ENCODE results near the gene NKAPL.

- TF ChIP-seq CTCF (IDR thresholded peaks at IDR 0.05; ENCODE audit: extremely low read depth in 1 of 2, insufficient read depth in 1 of 2, low read depth in 1 of 2, low read length in 2 of 2) (no peak), POLR2A (IDR thresholded peaks at IDR 0.05; ENCODE audit: low read depth, low read length) (no peak), EZH2 (IDR thresholded peaks at IDR 0.05; ENCODE audit: borderline replicate concordance, low read depth, low read length, severe bottlenecking) (no peak)
Measured at GRCh38 chr6:28263922-28264321, 4.8 kb downstream of the NKAPL start.
